GM12878 (cell line): ENCODE results near the gene MTCL3.

Experiments
- BRCA1 ChIP-seq: IDR thresholded peaks from 2 replicates; pipeline ENCODE4 v1.6.1; 2011; ENCODE audit warnings: low read depth, low read length, improper control_type of control experiment
- CBFB ChIP-seq: IDR thresholded peaks from 2 replicates; pipeline ENCODE4 v1.6.1; 2016; ENCODE audit warnings: antibody characterized with exemption, low read depth
- CHD4 ChIP-seq: fragments of 200-600 bp; sonication (generic); IDR thresholded peaks from 2 replicates; pipeline ENCODE4 v1.6.1; 2016; ENCODE audit warnings: mild to moderate bottlenecking
- EED ChIP-seq: sonication (generic); IDR thresholded peaks from 2 replicates; pipeline ENCODE4 v1.6.1; 2016; ENCODE audit warnings: antibody characterized with exemption, low read depth
- IKZF1 ChIP-seq: fragments of 450-650 bp; conservative IDR thresholded peaks from 2 replicates; pipeline ENCODE4 v1.6.1; 2017; ENCODE audit warnings: antibody characterized with exemption, mild to moderate bottlenecking
- MEF2B ChIP-seq: fragments of 450-650 bp; IDR thresholded peaks from 2 replicates; pipeline ENCODE4 v1.6.1; 2018; ENCODE audit warnings: mild to moderate bottlenecking, moderate library complexity; ENCODE audit not compliant: partially characterized antibody, poor library complexity, severe bottlenecking
- MTA2 ChIP-seq: fragments of 450-650 bp; IDR thresholded peaks from 2 replicates; pipeline ENCODE4 v1.6.1; 2016; ENCODE audit warnings: low read depth, mild to moderate bottlenecking, moderate library complexity
- MXI1 ChIP-seq: fragments of 150-350 bp; IDR thresholded peaks from 2 replicates; pipeline ENCODE4 v1.6.1; 2011; ENCODE audit warnings: low read depth, mild to moderate bottlenecking, inconsistent platforms, low read length, improper control_type of control experiment
- NFXL1 ChIP-seq: fragments of 450-650 bp; IDR thresholded peaks from 2 replicates; pipeline ENCODE4 v1.6.1; 2017; ENCODE audit warnings: antibody characterized with exemption, mild to moderate bottlenecking, borderline replicate concordance
- RFX5 ChIP-seq: IDR thresholded peaks from 2 replicates; pipeline ENCODE4 v1.6.1; 2011; ENCODE audit warnings: low read depth, low read length, improper control_type of control experiment
- SIN3A ChIP-seq: IDR thresholded peaks from 2 replicates; pipeline ENCODE4 v1.6.1; 2012; ENCODE audit warnings: low read depth, low read length, improper control_type of control experiment
- SIX5 ChIP-seq: IDR thresholded peaks from 2 replicates; pipeline ENCODE4 v1.6.1; 2011; ENCODE audit warnings: mild to moderate bottlenecking, low read depth, low read length, moderate library complexity; ENCODE audit not compliant: severe bottlenecking
- ZNF207 ChIP-seq: fragments of 450-650 bp; IDR thresholded peaks from 2 replicates; pipeline ENCODE4 v1.6.1; 2014; ENCODE audit warnings: antibody characterized with exemption, mild to moderate bottlenecking, borderline replicate concordance
- ZNF24 ChIP-seq: fragments of 450-650 bp; IDR thresholded peaks from 2 replicates; pipeline ENCODE4 v1.6.1; 2017; ENCODE audit warnings: antibody characterized with exemption, mild to moderate bottlenecking
- TF ChIP-seq, protein P1 (sequence below): fragments of 450-650 bp; formaldehyde crosslinking; IDR thresholded peaks from 2 replicates; pipeline ENCODE4 v1.4.0; 2022; ENCODE audit warnings: mild to moderate bottlenecking, moderate library complexity
- TF ChIP-seq, protein P2 (sequence below), 3 experiments: IDR thresholded peaks in 2 of 3; conservative IDR thresholded peaks in 1 of 3; 2 replicates each; pipeline ENCODE4 v1.5.1; 2011; ENCODE audit warnings: low read depth in 3 of 3, low read length in 3 of 3, mild to moderate bottlenecking in 3 of 3, control low read depth in 2 of 3, moderate library complexity in 2 of 3, inconsistent platforms in 1 of 3, mixed read lengths in 1 of 3; ENCODE audit not compliant: control insufficient read depth in 2 of 3, insufficient read depth in 1 of 3; ENCODE audit errors: extremely low read depth in 1 of 3
- TF ChIP-seq, protein P3 (sequence below): IDR thresholded peaks from 2 replicates; pipeline ENCODE4 v1.6.1; 2011; ENCODE audit warnings: low read depth, low read length, improper control_type of control experiment, borderline replicate concordance
- TF ChIP-seq, protein P4 (sequence below): IDR thresholded peaks from 2 replicates; pipeline ENCODE4 v1.6.1; 2012; ENCODE audit warnings: mild to moderate bottlenecking, low read depth, low read length

Gene MTCL3

DNA sequence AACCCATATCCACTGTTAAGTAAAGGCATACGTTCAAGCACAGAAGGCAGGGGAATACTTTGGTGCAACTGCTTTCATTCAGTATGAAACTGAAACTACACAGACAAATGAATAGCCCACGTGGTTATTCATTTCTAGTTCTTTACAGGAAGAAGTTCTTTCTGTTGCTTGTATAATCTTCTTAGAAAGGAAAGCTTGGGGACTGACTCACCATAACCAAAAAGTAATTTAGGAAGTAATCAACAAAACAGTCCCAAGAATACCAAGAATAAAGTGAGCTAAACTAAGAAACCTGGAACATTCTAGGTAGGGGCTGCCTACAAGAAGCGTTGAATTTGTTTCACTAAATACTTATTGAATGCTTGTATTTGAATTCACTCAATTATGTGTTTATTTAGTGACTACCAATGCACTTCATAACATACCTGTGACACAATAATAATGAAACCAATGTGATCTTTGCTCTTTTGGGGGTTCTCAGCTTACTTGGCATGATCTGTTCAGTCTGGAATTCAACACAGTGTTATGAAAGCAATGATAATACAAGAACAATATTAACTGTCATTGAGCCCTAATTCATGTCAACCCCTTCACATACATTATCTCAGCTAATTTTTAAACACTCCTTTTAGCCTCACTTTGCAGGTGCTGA, 34.8 kb downstream of the MTCL3 start (continued):
- TF ChIP-seq, protein P1, sequence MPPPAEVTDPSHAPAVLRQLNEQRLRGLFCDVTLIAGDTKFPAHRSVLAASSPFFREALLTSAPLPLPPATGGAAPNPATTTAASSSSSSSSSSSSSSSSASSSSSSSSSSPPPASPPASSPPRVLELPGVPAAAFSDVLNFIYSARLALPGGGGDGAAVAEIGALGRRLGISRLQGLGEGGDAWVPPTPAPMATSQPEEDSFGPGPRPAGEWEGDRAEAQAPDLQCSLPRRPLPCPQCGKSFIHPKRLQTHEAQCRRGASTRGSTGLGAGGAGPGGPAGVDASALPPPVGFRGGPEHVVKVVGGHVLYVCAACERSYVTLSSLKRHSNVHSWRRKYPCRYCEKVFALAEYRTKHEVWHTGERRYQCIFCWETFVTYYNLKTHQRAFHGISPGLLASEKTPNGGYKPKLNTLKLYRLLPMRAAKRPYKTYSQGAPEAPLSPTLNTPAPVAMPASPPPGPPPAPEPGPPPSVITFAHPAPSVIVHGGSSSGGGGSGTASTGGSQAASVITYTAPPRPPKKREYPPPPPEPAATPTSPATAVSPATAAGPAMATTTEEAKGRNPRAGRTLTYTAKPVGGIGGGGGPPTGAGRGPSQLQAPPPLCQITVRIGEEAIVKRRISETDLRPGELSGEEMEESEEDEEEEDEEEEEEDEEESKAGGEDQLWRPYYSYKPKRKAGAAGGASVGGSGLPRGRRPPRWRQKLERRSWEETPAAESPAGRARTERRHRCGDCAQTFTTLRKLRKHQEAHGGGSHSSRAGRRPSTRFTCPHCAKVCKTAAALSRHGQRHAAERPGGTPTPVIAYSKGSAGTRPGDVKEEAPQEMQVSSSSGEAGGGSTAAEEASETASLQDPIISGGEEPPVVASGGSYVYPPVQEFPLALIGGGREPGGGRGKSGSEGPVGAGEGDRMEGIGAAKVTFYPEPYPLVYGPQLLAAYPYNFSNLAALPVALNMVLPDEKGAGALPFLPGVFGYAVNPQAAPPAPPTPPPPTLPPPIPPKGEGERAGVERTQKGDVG (CRISPR knock-in tag) = no peak
- no peak for TF ChIP-seq EED
- 0 out of 2 replicates have a peak, but pooled peaks have one; percentile 23 for TF ChIP-seq MTA2
- TF ChIP-seq CBFB = no peak
- no peak for TF ChIP-seq MEF2B
- TF ChIP-seq, protein P2, sequence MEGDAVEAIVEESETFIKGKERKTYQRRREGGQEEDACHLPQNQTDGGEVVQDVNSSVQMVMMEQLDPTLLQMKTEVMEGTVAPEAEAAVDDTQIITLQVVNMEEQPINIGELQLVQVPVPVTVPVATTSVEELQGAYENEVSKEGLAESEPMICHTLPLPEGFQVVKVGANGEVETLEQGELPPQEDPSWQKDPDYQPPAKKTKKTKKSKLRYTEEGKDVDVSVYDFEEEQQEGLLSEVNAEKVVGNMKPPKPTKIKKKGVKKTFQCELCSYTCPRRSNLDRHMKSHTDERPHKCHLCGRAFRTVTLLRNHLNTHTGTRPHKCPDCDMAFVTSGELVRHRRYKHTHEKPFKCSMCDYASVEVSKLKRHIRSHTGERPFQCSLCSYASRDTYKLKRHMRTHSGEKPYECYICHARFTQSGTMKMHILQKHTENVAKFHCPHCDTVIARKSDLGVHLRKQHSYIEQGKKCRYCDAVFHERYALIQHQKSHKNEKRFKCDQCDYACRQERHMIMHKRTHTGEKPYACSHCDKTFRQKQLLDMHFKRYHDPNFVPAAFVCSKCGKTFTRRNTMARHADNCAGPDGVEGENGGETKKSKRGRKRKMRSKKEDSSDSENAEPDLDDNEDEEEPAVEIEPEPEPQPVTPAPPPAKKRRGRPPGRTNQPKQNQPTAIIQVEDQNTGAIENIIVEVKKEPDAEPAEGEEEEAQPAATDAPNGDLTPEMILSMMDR (IDR thresholded peaks at IDR 0.05 in 2 of 3, conservative IDR thresholded peaks at IDR 0.05 in 1 of 3; ENCODE audit: control insufficient read depth in 2 of 3, extremely low read depth in 1 of 3, insufficient read depth in 1 of 3, low read depth in 3 of 3, low read length in 3 of 3) = no peak
- no peak for TF ChIP-seq BRCA1
- TF ChIP-seq NFXL1 = no peak
- no peak for TF ChIP-seq RFX5
- no peak for TF ChIP-seq SIN3A
- no peak for TF ChIP-seq CHD4
- TF ChIP-seq, protein P3, sequence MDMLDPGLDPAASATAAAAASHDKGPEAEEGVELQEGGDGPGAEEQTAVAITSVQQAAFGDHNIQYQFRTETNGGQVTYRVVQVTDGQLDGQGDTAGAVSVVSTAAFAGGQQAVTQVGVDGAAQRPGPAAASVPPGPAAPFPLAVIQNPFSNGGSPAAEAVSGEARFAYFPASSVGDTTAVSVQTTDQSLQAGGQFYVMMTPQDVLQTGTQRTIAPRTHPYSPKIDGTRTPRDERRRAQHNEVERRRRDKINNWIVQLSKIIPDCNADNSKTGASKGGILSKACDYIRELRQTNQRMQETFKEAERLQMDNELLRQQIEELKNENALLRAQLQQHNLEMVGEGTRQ = peak; percentile 61; the same call in 1 of the 2 replicates
- TF ChIP-seq MXI1 = peak; percentile 45; the same call in 1 of the 2 replicates
- no peak for TF ChIP-seq SIX5
- TF ChIP-seq ZNF207 = no peak
- TF ChIP-seq IKZF1 = 0 out of 2 replicates have a peak, but pooled peaks have one; percentile 12
- 0 out of 2 replicates have a peak, but pooled peaks have one; percentile 4 for TF ChIP-seq ZNF24
- TF ChIP-seq, protein P4, sequence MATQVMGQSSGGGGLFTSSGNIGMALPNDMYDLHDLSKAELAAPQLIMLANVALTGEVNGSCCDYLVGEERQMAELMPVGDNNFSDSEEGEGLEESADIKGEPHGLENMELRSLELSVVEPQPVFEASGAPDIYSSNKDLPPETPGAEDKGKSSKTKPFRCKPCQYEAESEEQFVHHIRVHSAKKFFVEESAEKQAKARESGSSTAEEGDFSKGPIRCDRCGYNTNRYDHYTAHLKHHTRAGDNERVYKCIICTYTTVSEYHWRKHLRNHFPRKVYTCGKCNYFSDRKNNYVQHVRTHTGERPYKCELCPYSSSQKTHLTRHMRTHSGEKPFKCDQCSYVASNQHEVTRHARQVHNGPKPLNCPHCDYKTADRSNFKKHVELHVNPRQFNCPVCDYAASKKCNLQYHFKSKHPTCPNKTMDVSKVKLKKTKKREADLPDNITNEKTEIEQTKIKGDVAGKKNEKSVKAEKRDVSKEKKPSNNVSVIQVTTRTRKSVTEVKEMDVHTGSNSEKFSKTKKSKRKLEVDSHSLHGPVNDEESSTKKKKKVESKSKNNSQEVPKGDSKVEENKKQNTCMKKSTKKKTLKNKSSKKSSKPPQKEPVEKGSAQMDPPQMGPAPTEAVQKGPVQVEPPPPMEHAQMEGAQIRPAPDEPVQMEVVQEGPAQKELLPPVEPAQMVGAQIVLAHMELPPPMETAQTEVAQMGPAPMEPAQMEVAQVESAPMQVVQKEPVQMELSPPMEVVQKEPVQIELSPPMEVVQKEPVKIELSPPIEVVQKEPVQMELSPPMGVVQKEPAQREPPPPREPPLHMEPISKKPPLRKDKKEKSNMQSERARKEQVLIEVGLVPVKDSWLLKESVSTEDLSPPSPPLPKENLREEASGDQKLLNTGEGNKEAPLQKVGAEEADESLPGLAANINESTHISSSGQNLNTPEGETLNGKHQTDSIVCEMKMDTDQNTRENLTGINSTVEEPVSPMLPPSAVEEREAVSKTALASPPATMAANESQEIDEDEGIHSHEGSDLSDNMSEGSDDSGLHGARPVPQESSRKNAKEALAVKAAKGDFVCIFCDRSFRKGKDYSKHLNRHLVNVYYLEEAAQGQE = no peak
